T-helper 22 cell (primary cell): Measurements from ENCODE around the gene NEDD9.

ENCODE experiments used
- DNase-seq: peaks from one replicate; pipeline ENCODE4 v3.0.0-alpha.2; 2020; ENCODE audit warnings: low read depth

The NEDD9 gene

DNA sequence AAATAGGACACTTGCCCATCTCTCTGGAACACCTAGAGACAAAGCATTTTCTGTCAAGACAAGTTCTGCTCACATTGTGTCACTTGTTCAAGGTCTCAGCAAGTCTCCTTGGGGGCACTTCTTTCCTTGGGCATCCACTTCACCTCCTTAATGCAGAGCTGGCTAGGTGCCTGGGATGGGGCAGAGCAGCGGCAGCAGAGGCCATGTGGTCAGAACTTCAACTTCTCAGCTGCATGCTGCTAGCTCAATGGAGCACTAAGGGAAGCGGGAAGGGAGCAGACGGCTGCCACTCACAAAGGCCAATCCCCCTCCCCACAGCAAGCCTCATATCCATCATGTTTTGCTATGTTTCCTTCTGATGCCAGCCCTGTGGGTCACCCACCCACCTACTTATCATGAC lies 31.5 kb downstream of the NEDD9 start:
- no peak for DNase-seq

DNA sequence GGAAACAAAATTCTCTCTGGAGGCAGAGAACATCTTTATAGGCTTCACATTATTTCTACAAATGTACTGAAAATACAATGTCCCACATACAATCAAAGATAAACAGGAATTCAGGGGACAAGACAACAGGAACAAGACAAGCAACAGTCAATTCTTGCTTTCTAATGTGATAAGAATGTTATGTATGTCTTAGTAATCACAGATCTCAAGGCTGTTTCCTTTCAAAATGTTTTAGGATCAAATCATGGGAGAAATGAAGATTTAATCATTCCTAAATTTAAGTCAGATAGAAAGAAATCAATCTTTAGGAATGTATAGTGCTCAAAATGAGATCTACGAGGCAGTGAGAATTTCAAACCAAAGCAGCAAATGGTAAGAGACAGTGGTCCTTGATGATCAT lies 32.1 kb downstream of the NEDD9 start:
- no peak for DNase-seq

DNA sequence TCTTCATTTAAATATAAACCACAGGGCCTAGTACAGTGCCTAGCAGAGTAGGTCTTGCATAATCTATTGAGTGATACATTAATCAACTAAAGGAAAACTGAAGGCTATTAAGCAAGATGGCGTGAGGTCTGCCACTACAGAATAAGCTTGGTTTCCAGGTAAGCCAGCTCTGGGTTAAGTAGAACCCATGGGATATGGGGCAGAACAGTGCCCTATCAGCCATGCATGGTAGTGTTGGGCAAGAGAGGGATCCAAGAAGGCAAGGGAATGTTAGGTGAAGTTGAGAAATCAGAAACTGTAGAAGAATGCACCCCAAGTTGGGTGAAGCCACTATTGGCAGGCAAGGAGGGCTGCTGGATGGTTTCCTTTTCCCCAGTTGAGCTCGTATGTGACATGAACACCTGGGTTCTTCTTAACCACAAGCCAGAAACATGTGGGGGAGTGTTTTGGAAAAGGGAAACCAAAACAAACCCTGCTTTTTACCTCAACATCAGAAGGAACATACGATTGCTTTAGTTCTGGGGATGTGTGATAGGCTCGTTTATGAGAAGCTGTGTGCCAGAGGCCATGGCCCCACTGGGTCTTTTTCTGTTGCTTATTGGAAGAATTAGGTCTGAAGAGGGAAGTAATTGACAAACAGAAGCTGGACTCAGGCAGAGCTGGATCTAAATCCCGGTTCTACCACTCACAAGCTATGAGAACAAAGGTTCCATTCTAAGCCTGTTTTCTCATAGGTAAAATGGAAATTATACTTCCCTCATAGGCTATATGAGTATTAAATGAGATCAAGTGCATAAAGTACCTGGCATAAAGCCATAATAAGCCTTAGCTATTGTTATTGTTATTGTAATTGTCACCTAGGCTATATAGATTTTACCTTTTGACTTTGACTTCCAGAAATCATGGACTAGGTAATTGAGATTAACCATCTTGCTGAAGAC lies 33.5 kb downstream of the NEDD9 start:
- peak; percentile 5 for DNase-seq

DNA sequence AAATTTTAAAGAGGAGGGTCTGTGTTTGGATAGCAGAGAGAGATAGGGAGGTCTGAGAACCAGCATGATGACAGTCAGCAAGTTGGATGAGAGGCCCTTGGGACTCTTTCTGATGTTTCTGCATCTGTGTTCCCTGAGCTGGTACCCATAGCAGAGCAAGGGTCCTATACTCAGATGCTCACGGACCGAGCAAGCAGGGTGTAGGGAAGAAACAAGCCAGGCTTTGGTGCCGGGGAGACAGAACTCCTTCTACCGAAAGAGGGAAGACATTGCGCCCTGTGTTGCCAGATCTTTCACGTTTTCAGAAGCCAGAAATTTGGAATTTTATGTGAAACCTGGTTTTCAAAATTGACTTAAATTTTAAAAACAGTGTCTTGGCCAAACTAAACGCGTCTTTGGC lies 34.6 kb downstream of the NEDD9 start:
- no peak for DNase-seq

DNA sequence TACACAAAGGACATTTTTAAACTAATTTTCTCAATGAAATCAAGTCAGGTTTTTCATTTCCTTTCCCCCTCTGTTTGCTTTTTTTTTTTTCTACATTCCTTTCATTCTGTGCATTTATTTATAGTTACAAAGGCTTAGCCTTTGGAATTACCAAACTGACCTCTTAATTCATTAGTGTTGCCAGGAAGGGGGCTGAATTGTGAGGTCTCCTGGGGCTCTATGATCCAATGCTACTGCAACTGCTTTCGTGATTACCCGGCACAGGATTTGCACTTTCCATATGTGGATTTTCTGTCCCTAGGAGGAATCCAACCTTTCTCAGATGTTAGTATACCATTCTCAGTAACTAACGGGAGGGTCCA lies 35.3 kb downstream of the NEDD9 start:
- DNase-seq = no peak

DNA sequence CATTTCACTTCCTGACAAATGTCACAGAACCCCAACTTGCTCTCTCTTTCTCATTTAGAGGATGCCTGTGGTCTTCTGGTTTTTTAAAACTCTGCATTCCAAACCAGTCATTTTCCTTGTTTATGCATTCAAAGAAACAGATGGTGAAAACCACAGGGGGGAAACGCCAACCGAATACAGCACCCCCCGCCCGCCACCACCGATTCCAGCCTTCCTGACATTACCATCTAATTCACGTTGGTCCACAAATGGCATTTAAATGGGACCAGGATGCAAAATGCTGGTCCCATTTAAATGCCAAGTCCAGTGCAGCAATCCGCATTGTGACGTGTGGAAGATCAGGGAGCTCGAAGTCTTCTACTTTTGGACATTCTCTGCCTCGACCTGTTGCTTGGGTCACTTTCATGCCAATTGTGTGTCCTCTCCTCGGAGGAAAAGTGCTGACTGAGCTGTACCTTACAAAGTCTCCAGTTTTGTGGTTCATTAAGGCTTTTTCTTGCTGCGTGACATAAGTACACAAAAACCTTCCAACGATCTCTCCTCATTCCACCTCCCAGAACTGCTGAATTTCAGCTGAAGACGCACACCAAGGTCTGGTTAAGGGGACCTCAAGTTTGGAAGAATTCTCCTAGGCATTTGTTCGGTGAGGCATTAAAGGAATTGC lies 35.8 kb downstream of the NEDD9 start:
- DNase-seq = no peak

DNA sequence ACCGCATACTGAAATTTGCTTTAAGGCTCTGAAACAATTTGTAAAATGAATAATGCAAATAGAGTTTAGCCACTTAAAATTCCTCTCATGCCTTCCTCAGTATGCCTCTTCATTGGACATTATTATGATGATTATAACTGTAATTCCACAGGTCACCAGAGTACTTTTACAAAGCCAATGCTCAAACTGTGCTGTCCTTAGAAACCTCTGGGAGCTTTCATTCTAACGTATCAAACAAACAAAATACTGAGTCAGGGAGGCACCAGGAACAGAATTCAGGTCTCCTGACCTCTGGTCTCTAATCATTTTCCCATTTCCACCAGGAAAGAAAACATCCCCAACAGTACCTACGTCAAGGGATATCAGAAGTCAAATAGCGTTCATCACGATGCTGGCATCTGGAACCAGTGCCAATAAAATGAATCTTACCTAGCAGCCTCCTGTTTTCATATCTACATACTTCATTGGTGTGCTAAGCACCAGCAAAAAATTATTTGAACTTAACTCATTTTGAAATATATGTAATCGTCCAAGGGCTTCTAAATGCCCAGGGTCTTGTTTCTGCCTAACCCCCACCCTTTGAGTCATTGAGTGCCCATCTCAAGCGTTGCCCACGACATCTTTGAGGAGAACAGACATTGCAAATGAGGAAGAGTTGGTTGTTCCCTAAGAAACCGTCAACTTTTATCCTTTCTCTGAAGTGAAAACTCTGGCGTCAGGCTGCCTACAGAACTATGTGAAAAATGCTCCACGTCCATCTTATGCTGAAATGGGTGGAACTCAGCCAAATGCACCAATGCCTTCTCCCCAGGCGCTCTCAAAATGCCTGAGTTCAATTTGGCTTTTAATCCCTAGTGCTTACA lies 37.9 kb downstream of the NEDD9 start:
- no peak for DNase-seq

DNA sequence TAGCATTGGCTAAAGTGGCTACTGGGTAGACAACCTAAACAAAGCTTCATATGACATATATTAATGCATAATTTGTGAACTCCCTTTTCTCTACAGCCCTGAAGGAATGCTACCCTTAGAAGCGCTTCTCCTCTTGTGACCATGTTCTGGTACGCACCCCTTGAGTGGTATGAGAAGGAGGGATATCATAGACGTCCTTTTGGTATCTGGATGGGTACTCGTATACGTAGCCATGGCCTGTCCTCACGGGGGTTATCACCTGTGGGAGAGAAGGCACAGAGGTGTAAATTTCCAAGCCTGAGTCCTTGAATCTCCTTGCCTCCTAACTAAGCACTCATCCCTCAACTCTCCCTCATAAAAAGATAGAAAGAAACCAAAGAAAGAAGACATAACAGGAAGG lies 39.0 kb downstream of the NEDD9 start:
- no peak for DNase-seq

DNA sequence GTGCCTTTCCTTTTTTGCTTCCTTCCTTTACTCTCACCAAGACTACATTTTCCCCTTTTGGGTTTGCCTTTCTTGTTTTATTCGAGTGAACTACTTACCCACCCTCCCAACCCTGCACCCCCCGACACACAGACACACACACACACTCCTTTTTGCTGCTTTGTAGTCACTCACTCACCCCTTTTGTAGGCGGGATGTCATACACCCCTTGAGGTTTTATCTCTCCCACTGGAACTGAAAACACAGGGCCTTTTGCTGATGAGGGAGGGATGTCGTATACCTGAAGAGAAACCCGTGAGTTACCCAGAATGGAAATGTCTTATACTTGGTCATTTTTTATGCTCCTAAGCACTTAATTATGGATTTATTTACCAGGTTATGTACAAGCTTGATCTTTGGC lies 40.3 kb downstream of the NEDD9 start:
- DNase-seq = no peak

DNA sequence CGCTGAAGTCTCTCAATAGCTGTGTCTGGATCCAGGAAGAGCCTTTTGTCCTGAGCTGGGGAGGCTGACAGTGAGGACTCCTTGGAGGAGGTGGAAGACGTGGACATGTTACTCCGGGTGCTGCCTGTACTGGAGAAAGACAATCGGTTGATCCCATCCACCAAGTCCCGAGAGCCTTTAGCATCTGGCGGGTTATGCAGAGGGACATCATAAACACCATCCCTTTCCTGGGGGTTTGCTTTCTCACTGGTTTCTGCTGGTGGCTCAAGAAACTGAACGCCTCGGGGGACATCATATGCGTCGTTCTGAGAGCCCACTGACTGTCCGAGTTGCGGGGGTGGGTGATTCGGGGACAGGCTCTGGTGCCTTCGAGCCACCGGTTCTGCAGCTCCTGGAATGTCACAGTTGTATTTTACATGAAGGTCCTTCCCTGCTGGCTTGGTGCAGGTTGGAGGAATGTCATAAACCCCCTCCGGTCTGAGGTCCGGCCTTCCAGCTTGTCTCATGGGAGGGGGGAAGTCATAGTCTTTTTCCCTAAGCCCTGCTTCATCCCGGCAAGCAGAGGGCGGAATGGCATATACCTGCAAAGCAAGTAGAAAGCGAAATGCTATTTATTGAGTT lies 41.7 kb downstream of the NEDD9 start:
- no peak for DNase-seq

DNA sequence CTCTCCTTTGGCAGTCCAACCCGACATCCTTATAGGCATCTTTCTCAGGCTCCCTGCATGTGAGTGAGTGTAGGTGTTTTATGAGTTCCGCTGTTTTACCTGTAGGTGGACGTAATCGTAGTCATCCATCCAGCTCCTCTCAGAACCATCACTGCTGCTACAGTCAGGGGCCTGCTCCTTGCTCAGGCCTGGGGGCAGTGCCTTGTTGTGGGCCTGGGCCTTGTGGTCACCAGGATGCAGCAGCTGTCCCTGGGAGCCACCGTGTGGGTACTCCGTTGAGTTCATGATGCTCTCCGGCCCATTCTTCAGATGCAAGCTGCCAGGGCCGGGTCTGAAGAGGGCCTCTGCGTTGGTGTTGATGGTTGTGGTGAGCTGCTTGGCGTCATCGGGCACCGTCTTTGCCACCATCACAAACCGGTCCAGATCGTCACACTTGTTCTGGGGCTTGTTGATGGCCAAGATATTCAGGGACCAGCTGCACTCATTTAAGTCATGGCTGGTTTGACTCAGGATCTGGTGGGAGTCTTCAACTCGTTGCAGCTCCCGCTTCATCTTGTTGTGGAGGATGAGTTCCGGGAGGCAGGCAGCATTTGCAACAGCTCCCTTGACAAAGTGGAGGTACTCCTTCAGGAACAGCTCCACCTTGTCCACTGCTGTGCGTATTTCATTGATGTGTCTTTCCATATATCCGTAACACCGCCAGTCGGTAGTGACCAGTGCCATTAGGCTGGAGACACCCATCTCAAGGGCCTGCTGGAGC lies 42.4 kb downstream of the NEDD9 start:
- no peak for DNase-seq

DNA sequence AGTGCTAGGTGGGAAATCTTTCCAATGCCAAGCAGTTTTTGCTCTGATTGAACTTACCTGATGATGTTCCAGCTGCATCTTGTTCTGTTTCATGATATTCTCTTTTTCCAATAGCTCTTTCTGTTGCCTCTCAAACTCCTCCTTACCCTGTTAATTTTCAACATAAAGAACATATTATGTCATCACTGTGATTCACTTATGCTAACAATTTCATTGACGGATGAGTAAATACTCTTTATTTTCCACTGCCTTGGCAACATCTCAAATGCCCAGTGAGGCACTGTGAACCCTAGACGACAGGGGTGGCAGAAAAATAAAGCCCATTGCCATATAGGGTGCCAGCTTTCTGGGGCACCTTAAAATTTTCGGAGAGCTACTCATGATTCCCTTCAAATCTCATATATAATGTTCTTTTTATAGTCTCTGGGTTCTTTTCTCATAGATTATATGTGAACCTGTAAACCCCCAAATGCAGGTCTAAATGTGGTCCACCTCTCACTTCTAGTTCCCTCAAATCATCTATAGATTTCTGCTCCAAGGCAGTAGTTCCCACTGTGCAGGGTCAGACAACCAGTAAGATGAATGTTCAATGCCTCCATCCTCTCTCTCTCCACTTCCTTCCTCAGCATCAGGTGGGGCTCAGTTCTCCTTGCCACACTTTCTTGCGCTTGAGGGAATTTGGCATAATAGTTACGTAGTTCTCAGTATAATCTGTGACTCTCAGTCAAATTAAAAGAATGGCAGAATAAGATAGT lies 44.1 kb downstream of the NEDD9 start:
- no peak for DNase-seq

DNA sequence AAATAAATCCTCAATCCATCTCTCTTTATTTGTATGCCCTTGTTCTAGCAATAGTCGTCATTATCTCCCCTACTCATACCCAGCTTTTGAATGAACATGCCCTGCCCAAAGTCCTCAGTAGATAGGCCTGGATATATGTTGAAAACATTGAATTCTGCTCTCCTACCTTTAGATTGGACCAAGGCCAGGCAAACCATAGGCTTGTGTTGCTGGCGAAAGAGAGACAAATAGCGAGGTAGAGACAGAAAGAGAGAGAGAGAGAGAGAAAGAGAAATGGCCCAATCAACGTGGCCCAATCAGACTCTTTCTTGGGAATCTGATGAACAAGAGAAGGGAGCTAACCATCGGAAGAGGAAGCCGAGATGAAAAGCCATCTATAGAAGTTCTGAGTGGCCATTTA lies 45.2 kb downstream of the NEDD9 start:
- DNase-seq = no peak

DNA sequence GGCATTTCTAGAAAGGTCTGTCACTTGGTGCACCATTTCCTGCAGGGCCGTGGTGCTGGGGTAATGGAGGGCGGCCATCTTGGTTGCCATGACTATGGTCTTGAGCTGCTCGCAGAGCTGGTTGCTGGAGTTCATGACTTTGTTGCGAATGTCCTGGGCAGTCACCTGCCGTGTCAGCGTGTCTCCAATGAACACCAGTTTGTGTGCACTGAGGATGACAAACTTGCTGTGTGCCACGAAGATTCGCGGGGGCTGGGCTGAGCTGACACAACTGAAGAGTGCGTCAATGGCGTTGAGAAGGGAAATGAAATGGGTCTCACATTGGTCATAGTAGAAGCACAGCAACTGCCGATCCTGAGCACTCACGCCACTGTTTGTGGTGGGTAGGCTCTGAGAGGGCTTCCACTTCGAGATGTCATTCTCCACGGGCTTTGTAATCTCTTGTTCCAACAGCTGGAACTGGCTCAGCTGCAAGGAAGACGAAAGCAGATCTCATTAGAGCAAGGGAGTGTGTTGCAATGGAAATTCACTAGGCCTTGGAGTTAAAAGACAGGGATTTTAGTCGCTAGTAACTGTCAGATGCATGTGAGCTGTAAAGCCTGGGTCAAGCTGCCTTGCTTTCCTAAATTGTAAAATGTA lies 47.1 kb downstream of the NEDD9 start:
- no peak for DNase-seq

DNA sequence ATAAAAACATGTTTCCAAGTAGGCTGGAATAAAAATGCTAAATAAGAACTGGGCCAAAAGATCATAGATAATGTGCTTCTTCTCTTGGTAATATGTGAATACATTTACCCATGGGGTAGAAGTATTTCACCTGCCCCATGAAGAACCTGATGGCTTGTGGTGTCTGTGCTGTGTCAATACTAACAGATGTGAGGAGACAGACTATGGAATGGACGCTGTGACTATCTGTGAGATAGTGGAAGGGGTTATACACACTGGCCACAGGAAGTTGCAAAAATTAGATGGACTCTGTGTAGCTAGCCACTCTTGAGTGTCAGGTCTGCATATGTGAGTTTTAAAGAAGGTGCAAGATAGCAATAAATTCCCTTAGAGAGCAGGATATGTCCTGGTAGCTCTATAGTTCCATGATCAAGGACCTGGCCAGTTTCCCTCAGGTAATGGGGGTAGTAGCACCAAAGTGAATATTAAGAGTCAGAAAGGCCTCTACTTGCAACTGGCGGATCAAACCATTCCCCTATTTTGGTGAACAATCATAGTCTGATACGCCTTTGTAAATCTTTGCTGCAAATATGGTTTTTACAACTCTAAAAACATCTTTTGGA lies 48.6 kb downstream of the NEDD9 start:
- no peak for DNase-seq

DNA sequence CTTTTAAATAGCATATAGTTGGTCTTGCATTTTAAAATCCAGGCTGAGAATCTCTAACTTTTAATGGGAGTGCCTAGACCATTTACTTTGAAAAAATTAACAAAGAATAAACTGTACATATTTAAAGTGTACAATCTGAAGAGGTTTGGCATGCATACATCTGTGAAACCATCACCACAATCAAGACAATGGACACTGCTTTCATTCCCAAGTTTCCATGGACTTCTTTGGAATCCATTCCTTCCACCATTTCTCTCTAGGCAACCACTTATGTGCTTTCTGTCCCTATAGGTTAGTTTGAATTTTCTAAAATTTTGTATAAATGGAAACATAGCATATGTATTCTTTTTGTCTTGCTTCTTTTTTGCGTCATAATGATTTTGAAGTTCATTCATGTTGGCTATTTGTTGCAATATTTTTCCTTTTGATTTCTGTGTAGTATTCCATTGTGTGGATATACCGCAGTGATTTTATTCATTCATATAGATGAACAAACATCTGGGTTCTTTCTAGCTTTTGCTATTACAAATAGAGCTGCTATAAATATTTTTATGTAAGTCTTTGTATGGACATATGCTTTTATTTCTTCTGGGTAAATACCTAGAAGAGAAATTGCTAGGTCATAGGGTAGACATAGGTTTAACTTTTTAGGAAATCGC lies 50.9 kb downstream of the NEDD9 start:
- no peak for DNase-seq

DNA sequence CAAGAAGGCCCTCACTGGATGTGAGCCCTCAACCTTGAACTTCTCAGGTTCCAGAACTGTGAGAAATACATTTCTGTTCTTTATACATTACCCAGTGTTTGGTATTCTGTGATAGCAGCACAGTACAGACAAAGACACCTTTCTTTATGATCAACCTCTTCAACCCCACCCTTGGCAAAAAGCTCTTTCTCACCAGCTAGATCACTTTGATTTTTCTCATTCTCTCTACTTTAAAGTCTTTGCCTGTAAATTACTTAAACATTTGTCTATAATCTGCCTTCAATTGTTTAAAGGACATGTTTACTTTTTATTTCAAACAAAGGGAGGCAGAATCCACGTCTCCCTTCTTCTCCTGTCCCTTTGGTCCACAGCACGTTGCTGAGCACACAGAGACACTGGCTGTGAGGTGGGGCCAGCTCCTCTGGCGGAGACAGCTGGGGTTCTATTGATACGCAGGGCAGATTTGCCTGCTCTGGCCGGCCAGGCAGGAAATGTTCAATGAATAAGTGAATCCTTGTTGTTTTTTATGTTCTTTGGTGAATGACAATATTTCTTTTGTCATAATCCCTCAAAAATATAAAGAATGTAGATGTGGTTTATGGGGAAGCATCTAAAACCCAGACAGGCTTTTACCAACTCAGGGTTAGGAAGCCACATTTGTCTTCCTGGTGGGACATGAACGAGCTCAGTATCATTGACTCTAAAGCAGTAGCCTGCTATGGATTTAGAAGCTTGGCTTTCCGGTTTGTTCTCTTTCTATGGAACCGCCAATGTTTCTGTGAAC lies 52.9 kb downstream of the NEDD9 start:
- DNase-seq = no peak

DNA sequence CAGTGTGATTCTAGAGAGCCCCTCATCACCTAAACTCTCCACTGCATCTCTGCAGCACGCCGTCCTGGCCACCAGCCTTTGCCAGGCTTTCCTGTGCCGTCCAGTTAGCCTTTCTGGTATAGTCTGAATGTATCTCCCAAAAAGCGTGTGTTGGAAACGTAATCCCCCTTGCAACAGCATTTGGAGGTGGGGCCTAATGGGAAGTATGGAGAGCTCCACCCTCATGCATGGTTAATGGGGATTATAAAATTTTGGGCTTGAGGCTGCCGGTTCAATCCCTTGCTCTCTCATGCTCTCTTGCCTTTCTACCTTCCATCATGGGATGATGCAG lies 53.4 kb downstream of the NEDD9 start:
- no peak for DNase-seq

DNA sequence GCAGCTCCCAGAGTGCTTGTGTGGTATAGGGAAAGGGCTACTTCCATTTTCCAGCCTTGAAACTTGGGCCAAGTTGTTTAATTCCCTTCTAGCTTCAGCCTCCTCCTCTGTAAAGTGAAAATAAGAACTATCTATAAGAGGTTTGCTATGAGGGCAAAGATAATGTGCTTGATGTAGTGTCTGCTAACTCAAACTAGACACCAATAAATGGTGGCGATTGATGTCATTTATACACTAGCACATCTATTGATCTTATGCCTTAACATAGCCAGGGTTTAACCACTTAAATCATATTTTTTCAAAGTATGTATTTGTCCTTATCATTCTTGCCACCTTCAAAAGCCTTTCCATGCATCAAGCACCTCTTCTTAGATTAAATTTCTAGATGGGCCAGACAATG lies 55.2 kb downstream of the NEDD9 start:
- DNase-seq = no peak
